T-helper 2 cell treated with Interferon-gamma antibody and Interleukin-4, amounts not matched to agents 5 μg/mL and 100 μg/mL, for 36 hours (primary cell): Measurements from ENCODE around the gene MAPKBP1.
"Not testable (repeated sequence)": the region's sequence is repeated elsewhere in the genome, so short reads cannot be mapped to it uniquely, and the experiment has no call there.

Source experiments
- DNase-seq: peaks from one replicate; pipeline ENCODE4 v3.0.0; 2021; ENCODE audit warnings: low spot score
- H3K27ac Mint-ChIP-seq: one replicate; pipeline ENCODE4 v1.8.0; 2021; ENCODE audit warnings: mild to moderate bottlenecking, mixed read lengths
- H3K27me3 Mint-ChIP-seq: one replicate; pipeline ENCODE4 v1.8.0; 2021; ENCODE audit warnings: low read depth, mixed read lengths
- H3K36me3 Mint-ChIP-seq: one replicate; pipeline ENCODE4 v1.8.0; 2021; ENCODE audit warnings: low read depth, mixed read lengths
- H3K4me1 Mint-ChIP-seq: one replicate; pipeline ENCODE4 v1.8.0; 2021; ENCODE audit warnings: low read depth, mixed read lengths
- H3K4me3 Mint-ChIP-seq: one replicate; pipeline ENCODE4 v1.8.0; 2022; ENCODE audit warnings: mild to moderate bottlenecking, moderate library complexity, mixed read lengths
- H3K9me3 Mint-ChIP-seq: one replicate; pipeline ENCODE4 v1.8.0; 2021; ENCODE audit warnings: mixed read lengths

The MAPKBP1 gene

DNA sequence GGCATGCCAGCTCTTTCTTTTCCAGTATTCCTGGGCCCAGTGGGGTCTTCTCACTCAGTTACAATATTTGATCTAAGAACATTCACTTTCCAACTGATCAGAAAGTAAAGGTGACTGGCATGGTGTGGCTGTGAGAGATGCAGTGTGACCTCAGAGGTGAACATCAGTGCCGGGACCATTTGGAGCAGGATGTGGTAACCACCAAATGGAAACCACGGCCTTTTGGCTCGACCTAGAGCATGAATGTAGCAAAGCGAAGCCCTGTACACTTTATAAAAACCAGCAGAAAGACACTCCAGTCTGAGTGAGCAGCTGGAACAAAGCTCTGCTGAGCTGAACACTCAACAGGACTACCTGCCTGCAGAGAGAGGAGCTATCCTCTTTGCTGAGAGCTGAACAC, 57.0 kb downstream of the MAPKBP1 start:
- peak overlapping the region; percentile 81 for H3K27ac Mint-ChIP-seq
- not testable (repeated sequence) for H3K9me3 Mint-ChIP-seq, H3K27me3 Mint-ChIP-seq
- peak overlapping the region; percentile 66 for H3K4me3 Mint-ChIP-seq
- DNase-seq: peak; percentile 67
- peaks cover 35% of the 10 kb centered on the region for H3K4me1 Mint-ChIP-seq
- peaks cover 21% of the 10 kb centered on the region for H3K36me3 Mint-ChIP-seq

DNA sequence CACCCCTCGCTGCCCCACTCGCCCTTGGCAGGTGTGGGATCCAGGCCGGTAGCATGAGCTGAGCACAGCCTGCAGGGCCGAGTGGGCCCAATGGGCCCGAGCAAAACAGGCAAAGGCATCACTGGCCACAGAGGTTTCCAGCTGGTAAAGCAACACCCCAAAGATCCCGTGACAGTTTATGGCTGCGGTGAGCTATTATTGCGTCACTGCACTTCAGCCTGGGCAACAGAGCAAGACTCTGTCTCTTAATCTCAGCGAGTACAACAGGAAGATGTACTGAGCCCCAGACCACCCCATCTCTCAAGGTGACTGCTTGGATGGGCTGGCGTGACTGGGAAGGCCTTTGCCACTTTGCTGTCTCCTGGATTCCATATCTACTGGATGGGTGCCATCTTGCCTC, 57.9 kb downstream of the MAPKBP1 start:
- H3K9me3 Mint-ChIP-seq: no peaks in the 10 kb centered on the region
- H3K27me3 Mint-ChIP-seq: no peaks in the 10 kb centered on the region
- H3K36me3 Mint-ChIP-seq: peaks cover 18% of the 10 kb centered on the region
- H3K4me3 Mint-ChIP-seq: peak overlapping the region; percentile 7
- H3K4me1 Mint-ChIP-seq: peaks cover 33% of the 10 kb centered on the region
- no peak for DNase-seq
- H3K27ac Mint-ChIP-seq: no peak overlapping the region

DNA sequence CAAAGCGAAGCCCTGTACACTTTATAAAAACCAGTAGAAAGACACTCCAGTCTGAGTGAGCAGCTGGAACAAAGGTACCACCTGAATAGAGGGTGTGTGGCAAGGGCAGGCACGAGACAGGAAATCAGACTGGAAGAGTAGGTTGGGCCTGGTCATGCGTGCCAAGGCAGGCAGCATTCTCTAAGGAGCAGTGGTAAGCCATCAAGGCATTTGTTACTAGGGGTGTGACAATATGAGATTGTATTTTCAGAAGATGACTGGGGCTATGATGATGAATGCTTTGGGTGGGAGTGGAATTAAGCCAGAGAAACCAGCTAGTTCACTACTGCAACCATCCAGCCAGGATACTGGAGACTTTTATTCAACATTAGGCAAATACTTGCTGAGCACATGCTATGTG, 58.6 kb downstream of the MAPKBP1 start:
- Mint-ChIP-seq H3K36me3 (peaks cover 20% of the 10 kb centered on the region), H3K27me3 (no peaks in the 10 kb centered on the region), H3K27ac (no peak overlapping the region), H3K4me3 (no peak overlapping the region), H3K9me3 (no peaks in the 10 kb centered on the region), H3K4me1 (peaks cover 32% of the 10 kb centered on the region)
- DNase-seq: no peak

GRCh38 chr15:41834096-41834495, 59.8 kb downstream of the MAPKBP1 start:
- Mint-ChIP-seq H3K4me3 (no peak overlapping the region), H3K9me3 (no peaks in the 10 kb centered on the region), H3K27me3 (no peaks in the 10 kb centered on the region), H3K27ac (no peak overlapping the region), H3K36me3 (peaks cover 15% of the 10 kb centered on the region), H3K4me1 (peaks cover 25% of the 10 kb centered on the region)
- no peak for DNase-seq

- Mint-ChIP-seq H3K36me3 (peaks cover 13% of the 10 kb centered on the region), H3K9me3 (no peaks in the 10 kb centered on the region), H3K27me3 (no peaks in the 10 kb centered on the region), H3K4me1 (peaks cover 18% of the 10 kb centered on the region), H3K27ac (no peak overlapping the region), H3K4me3 (no peak overlapping the region)
- DNase-seq: no peak
Measured at GRCh38 chr15:41836073-41836472, 61.8 kb downstream of the MAPKBP1 start.

DNA sequence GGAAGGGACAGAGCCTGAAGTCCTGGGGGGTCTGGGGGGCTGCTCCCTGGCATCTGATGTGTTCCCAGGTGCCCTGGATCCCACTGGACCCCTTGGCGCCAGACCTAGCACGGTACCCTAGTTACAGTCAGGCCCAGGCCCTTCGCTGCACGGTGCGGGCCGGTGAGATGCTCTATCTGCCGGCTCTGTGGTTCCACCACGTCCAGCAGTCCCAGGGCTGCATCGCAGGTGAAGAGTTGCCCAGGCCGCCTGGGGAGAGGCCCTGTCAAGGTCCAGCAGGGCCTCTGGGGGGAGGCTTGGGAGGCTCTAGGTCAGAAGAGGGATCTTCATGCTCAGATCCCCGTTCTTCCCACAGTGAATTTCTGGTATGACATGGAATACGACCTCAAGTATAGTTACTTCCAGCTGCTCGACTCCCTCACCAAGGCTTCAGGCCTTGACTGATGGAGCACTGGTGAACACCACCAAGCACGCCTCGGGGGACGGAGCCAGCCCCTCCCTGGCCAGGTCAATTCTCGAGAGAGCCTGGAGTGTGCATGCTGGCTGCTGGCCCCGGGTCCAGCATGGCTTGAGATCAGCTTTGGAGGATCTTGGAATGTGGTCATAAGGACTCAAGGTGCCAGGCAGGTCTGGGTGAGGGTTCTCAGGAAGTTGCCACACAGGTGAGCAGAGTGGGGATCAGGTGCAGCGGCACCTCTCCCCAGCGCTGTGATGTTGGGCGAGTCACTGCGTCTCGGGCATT, 62.6 kb downstream of the MAPKBP1 start:
- Mint-ChIP-seq H3K36me3 (peaks cover 11% of the 10 kb centered on the region), H3K27me3 (no peaks in the 10 kb centered on the region), H3K27ac (no peak overlapping the region), H3K4me1 (peaks cover 12% of the 10 kb centered on the region), H3K9me3 (no peaks in the 10 kb centered on the region), H3K4me3 (no peak overlapping the region)
- no peak for DNase-seq

DNA sequence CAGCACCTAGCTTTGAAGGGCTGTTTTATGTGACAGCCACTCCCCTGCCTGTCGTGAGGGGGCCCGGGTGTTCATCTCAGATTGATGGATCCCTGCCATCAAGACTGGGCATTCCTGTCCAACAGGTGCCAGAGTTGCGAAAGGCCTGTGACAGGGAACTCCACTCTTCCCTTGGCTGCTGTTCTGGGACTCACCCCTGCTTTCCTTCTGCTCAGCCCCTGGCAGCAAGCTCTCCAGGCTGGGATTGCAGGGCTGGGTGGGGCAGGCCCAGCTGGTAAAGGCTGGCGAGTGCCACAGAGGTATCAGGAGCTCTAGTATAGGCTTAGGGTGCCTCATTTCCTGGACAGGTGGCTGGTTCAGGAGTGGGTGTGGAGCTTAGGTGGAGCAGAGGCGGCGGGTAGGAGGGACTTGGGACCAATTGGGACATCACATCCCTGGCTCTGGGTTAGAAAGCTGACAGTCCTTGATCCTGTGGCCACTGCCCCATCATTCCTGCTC, 64.2 kb downstream of the MAPKBP1 start, which contains the start of gene PLA2G4B:
TSS of gene PLA2G4B (plus strand) at position 448 of the 498 bp plus-strand sequence. CDS start 67 bp downstream, outside the sequence.
- Mint-ChIP-seq H3K4me1 (no peaks in the 10 kb centered on the region), H3K36me3 (peaks cover 8% of the 10 kb centered on the region), H3K27me3 (no peaks in the 10 kb centered on the region), H3K4me3 (no peak within 1 kb of the TSS), H3K9me3 (no peaks in the 10 kb centered on the region), H3K27ac (no peak within 1 kb of the TSS)
- DNase-seq: no peak

- no peak overlapping the region for H3K27ac Mint-ChIP-seq
- H3K27me3 Mint-ChIP-seq: no peaks in the 10 kb centered on the region
- no peaks in the 10 kb centered on the region for H3K4me1 Mint-ChIP-seq
- no peak overlapping the region for H3K4me3 Mint-ChIP-seq
- no peaks in the 10 kb centered on the region for H3K9me3 Mint-ChIP-seq
- DNase-seq: no peak
- H3K36me3 Mint-ChIP-seq: peaks cover 8% of the 10 kb centered on the region
Measured at GRCh38 chr15:41839781-41840491, 65.7 kb downstream of the MAPKBP1 start.

- Mint-ChIP-seq H3K4me1 (no peaks in the 10 kb centered on the region), H3K27ac (no peak overlapping the region), H3K36me3 (peaks cover 4% of the 10 kb centered on the region), H3K4me3 (no peak overlapping the region), H3K9me3 (no peaks in the 10 kb centered on the region), H3K27me3 (no peaks in the 10 kb centered on the region)
- DNase-seq: no peak
Measured at GRCh38 chr15:41840673-41841072, 66.4 kb downstream of the MAPKBP1 start.

DNA sequence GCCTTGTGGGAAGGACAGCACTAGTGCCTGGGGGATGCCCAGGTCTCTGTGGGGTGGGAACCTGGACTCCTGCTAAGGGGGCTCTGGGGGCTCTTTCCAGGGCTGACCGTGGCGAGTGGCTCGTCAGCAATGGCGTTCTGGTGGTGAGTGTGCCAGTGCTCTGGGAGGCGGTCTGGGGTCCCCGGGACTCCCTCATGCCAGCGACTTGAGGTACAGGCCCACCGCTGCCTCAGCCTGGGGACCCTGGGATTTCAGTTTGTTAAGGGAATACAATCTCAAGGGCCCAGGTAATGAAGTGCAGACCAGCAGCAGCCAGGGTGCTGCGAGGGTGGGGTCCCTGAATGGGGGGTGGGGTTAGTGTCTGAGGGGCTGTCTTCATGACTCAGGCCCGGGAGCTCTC, 66.8 kb downstream of the MAPKBP1 start:
- no peaks in the 10 kb centered on the region for H3K9me3 Mint-ChIP-seq
- DNase-seq: no peak
- H3K4me3 Mint-ChIP-seq: no peak overlapping the region
- H3K36me3 Mint-ChIP-seq: peaks cover 4% of the 10 kb centered on the region
- no peaks in the 10 kb centered on the region for H3K27me3 Mint-ChIP-seq
- H3K27ac Mint-ChIP-seq: no peak overlapping the region
- no peaks in the 10 kb centered on the region for H3K4me1 Mint-ChIP-seq

- no peak for DNase-seq
- no peak overlapping the region for H3K27ac Mint-ChIP-seq
- no peak overlapping the region for H3K4me3 Mint-ChIP-seq
- no peaks in the 10 kb centered on the region for H3K4me1 Mint-ChIP-seq
- H3K9me3 Mint-ChIP-seq: no peaks in the 10 kb centered on the region
- H3K36me3 Mint-ChIP-seq: peaks cover 3% of the 10 kb centered on the region
- no peaks in the 10 kb centered on the region for H3K27me3 Mint-ChIP-seq
Measured at GRCh38 chr15:41842229-41842628, 67.9 kb downstream of the MAPKBP1 start.

DNA sequence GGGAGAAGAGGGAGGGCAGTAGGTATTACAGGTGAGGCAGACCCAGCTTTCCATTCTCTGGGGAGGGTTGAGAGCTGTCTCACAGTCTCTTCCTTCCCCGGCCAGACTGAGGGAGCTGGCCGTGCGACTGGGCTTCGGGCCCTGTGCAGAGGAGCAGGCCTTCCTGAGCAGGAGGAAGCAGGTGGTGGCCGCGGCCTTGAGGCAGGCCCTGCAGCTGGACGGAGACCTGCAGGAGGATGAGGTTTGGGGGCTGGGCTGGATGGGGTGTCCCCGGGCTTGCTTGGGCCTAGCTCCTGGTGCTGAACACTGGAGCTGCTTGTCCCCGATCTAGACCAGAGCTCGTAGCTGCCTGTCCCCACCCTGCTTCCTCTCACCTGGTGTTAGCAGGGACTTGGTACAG, 69.3 kb downstream of the MAPKBP1 start:
- H3K27me3 Mint-ChIP-seq: no peaks in the 10 kb centered on the region
- H3K27ac Mint-ChIP-seq: no peak overlapping the region

DNA sequence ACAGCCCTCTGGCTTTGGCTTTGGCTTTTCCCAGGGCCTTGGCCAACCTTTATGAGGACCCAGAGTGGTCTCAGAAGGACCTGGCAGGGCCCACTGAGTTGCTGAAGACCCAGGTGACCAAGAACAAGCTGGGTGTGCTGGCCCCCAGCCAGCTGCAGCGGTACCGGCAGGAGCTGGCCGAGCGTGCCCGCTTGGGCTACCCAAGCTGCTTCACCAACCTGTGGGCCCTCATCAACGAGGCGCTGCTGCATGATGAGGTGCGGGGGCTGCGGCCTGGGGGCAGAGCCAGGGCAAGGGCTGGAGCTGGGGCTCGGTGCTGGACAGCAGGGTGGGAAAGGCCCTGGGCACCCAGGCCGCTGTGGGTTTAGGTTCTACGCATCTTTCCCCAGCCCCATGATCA, 70.5 kb downstream of the MAPKBP1 start:
- no peak for DNase-seq
- Mint-ChIP-seq H3K27ac (no peak overlapping the region), H3K4me1 (peaks cover 1% of the 10 kb centered on the region), H3K9me3 (no peaks in the 10 kb centered on the region), H3K27me3 (no peaks in the 10 kb centered on the region), H3K36me3 (peaks cover 5% of the 10 kb centered on the region), H3K4me3 (no peak overlapping the region)

More for the DNA sequence above, 69.3 kb downstream of the MAPKBP1 start:
- no peaks in the 10 kb centered on the region for H3K9me3 Mint-ChIP-seq
- peaks cover 1% of the 10 kb centered on the region for H3K4me1 Mint-ChIP-seq
- no peak overlapping the region for H3K4me3 Mint-ChIP-seq
- no peak for DNase-seq
- peaks cover 5% of the 10 kb centered on the region for H3K36me3 Mint-ChIP-seq

DNA sequence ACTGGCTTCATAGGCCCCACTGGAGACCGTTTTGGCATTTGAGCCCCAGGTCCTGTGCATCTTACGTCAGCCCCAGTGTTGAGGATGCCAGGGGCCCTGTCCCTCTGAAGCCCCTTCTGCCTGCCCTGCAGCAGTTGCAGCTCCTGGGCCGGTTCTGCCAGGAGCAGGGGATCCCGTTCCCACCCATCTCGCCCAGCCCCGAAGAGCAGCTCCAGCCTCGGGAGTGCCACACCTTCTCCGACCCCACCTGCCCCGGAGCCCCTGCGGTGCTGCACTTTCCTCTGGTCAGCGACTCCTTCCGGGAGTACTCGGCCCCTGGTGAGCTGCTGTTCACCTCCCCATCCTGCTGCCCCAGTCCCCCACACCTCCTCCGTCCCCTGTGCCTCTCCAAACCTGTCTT, 72.9 kb downstream of the MAPKBP1 start:
- Mint-ChIP-seq H3K9me3 (no peaks in the 10 kb centered on the region), H3K27me3 (no peaks in the 10 kb centered on the region), H3K36me3 (peaks cover 5% of the 10 kb centered on the region), H3K4me1 (peaks cover 1% of the 10 kb centered on the region), H3K4me3 (no peak overlapping the region), H3K27ac (no peak overlapping the region)
- no peak for DNase-seq
